Activated CD4-positive, alpha-beta memory T cell treated with anti-CD3 and anti-CD28 coated beads, Interleukin-2, amount 10 ng/mL, durations not matched to agents 7 days and 5 days (primary cell): ENCODE measurements around the gene PEPD. TPM values are rescaled to one million over a fixed set of nuclear protein-coding genes. Genes with fewer than 3 reads are reported as not detected.

Experiments
- CTCF ChIA-PET: fragments of 350-600 bp; sonication (Branson Sonifier 250); formaldehyde crosslinking; loops from one replicate; lab custom pipeline; 2021; ENCODE audit warnings: antibody characterized with exemption, inconsistent platforms; lab: Charles Lee
- POLR2A ChIA-PET: fragments of 350-600 bp; sonication (Branson Sonifier 250); formaldehyde crosslinking; loops from one replicate; lab custom pipeline; 2021; ENCODE audit warnings: antibody characterized with exemption; lab: Charles Lee
- DNase-seq: peaks from one replicate; pipeline ENCODE4 v3.0.0-alpha.2; 2020
- H3K27ac Mint-ChIP-seq: one replicate; pipeline ENCODE4 v1.8.0; 2021; ENCODE audit warnings: mild to moderate bottlenecking, mixed read lengths
- H3K27me3 Mint-ChIP-seq: one replicate; pipeline ENCODE4 v1.8.0; 2021; ENCODE audit warnings: mixed read lengths
- H3K36me3 Mint-ChIP-seq: one replicate; pipeline ENCODE4 v1.8.0; 2021; ENCODE audit warnings: low read depth, mixed read lengths
- H3K4me1 Mint-ChIP-seq: one replicate; pipeline ENCODE4 v1.8.0; 2021; ENCODE audit warnings: mixed read lengths
- H3K4me3 Mint-ChIP-seq: one replicate; pipeline ENCODE4 v1.8.0; 2021; ENCODE audit warnings: mild to moderate bottlenecking, mixed read lengths
- H3K9me3 Mint-ChIP-seq: one replicate; pipeline ENCODE4 v1.8.0; 2021; ENCODE audit warnings: mixed read lengths
- total RNA-seq, 2 experiments: library from RNA; stranded (reverse); gene quantifications; one replicate each; pipeline ENCODE4 v1.2.3, GENCODE V29; 2021

The PEPD gene
- total RNA-seq, 2 experiments from 2014 or later: 33.3 to 36.6 TPM

GRCh38 chr19:33405553-33406461 is 115.8 kb downstream of the PEPD start:
- no peak for DNase-seq
- Mint-ChIP-seq H3K36me3 (no peaks in the 10 kb centered on the region), H3K4me1 (no peaks in the 10 kb centered on the region), H3K9me3 (no peaks in the 10 kb centered on the region), H3K4me3 (no peak overlapping the region), H3K27me3 (no peaks in the 10 kb centered on the region), H3K27ac (no peak overlapping the region)
- ChIA-PET CTCF (interaction anchor here (1.0 to 5.4 kb wide), 9 partner anchors 8 to 281 kb away, joined by 3 to 39 read pairs (median 3); no protein-coding TSS in a partner anchor), POLR2A (no interaction called here)

DNA sequence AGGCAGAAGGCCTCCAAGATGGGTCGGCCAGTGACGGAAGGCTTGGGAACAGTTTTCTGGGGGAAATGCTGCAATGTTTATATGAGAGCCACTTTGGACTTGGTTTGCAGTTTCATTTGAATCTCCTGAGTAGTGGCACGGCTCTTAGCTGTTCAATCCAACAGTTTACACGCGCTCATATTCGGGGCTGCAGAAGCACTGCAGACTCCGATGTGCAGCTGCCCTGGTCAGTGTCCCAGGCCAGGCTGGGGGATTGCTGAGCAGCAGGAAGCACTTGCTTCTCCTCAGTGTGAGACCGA is 116.4 kb downstream of the PEPD start:
- ChIA-PET POLR2A (no interaction called here), CTCF (interaction anchor here (1.6 to 5.4 kb wide), 2 partner anchors 27 to 169 kb away, joined by 3 to 39 read pairs; no protein-coding TSS in a partner anchor)
- Mint-ChIP-seq H3K27ac (no peak overlapping the region), H3K4me1 (no peaks in the 10 kb centered on the region), H3K4me3 (no peak overlapping the region), H3K36me3 (no peaks in the 10 kb centered on the region), H3K27me3 (no peaks in the 10 kb centered on the region), H3K9me3 (no peaks in the 10 kb centered on the region)
- DNase-seq: no peak

DNA sequence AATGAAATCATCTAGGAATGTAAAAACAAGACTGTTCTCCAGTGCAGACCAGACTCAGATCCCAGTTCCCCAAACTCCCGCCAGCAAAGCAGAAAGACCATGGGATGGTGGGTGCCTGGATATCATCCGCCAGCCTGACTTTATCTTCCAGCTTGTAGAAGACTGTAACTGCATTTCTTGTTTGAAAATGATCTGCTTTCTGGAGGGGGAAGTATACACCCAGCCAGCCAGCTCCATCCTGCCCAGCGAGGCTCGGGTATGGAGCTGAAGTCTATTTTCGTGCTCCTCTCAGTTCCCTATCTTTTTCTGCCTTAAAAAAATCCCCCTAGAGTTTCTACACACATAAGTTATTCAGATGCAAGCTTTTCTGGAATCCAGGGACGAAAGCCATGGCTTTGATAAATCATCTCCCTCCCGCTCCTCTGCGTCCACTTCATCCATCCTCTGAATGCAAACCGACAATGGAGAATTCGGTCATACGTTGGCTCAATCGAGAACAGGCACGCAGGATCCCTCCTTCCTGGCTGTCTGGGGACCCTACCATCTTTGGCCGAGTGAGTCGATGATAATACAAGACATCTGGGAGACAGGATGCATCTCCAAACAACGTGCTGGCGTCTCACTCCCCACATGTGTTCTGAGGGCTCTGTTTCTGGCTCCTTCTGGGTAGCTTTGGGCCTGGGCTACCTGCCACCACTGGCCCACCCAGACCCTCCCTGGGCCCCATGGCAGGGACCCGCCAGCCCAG is 116.9 kb downstream of the PEPD start:
- H3K9me3 Mint-ChIP-seq: no peaks in the 10 kb centered on the region
- H3K4me1 Mint-ChIP-seq: no peaks in the 10 kb centered on the region
- no peaks in the 10 kb centered on the region for H3K27me3 Mint-ChIP-seq
- no peak for DNase-seq
- no peak overlapping the region for H3K4me3 Mint-ChIP-seq
- H3K36me3 Mint-ChIP-seq: no peaks in the 10 kb centered on the region
- no peak overlapping the region for H3K27ac Mint-ChIP-seq
- POLR2A ChIA-PET: no interaction called here
- CTCF ChIA-PET: interaction anchor here (1.6 to 5.4 kb wide), 2 partner anchors 26 to 169 kb away, joined by 3 to 39 read pairs; no protein-coding TSS in a partner anchor

GRCh38 chr19:33403973-33404304 is 117.7 kb downstream of the PEPD start:
- Mint-ChIP-seq H3K36me3 (no peaks in the 10 kb centered on the region), H3K4me1 (no peaks in the 10 kb centered on the region)

DNA sequence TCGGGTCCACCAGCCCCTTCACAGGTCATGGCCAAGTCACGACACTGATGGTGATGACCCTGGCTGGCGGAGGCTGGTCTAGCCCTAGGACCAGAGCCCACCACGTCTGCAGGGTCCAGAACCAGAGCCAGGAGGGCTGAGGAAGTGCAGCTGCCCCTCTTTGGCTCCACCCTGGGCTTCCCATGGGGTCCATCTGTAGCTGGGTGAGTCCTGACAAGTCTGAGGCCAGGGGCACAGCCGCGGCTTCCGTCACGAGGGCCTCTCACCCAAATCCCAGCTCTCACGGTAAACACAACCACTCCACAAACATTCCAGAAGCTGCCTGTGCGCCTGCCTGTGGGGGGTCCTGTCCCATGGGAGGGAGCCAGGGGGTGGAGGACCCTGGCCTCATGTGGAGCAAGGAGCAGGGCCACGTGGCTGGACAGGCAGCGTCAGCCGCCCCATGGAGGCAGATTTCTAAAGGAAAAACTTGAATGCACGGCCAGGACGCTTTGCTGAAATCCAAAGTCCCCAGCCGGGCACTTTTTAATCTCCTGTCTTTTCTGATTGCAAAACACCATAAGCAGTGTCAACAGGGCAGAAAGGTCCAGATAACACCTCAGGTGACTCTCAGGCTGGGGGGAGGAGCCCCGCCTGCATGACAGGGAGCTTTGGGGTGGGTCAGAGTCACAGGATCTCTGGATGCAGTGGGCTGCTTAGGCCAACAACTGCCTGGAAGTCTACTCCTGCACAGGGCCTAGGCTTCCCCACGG is 118.2 kb downstream of the PEPD start:
- Mint-ChIP-seq H3K4me1 (no peaks in the 10 kb centered on the region), H3K4me3 (no peak overlapping the region)

More at GRCh38 chr19:33403973-33404304, 117.7 kb downstream of the PEPD start:
- no peak overlapping the region for H3K4me3 Mint-ChIP-seq
- no peak for DNase-seq
- no peak overlapping the region for H3K27ac Mint-ChIP-seq
- ChIA-PET POLR2A (no interaction called here), CTCF (no interaction called here)
- H3K9me3 Mint-ChIP-seq: no peaks in the 10 kb centered on the region
- H3K27me3 Mint-ChIP-seq: no peaks in the 10 kb centered on the region

DNA sequence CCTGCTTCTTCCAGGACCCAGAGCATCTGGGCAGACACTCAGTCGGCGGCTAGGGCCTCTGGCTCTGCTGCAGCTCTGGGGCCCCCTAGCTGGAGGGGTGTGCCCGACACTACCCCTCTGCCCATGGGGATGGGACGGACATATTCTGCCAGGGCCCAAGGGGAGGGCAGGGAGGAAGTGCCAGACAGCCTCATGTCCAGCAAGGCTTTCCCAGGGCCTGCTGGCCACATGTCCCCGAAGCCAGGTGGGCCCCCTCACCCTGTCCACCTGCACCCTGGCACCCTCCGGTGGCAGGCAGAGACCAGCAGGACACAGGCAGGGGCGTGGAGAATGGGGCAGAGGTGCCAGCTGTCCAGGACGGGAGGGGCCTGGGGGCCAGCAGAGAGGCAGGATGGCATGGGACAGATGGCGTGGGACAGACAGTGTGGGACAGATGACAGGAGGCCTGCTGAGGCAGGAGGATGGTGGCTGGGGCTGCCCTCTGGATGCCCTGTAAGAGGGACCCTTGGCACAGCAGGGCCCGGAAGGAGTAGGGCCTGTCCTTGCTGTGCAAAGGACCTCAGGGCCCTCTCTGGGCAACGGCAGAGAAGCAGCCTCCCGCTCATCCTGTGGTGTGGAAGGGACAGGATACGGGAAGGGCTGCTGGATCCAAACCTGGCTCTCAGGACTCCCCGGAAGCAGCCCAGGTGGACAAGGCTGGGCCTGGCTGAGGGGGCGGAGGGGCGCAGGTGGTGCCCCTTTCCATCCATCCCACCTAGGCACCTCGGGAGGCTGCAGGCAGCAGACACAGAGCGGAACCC is 119.0 kb downstream of the PEPD start:
- DNase-seq: no peak
- H3K4me3 Mint-ChIP-seq: no peak overlapping the region
- no peaks in the 10 kb centered on the region for H3K36me3 Mint-ChIP-seq
- no peaks in the 10 kb centered on the region for H3K9me3 Mint-ChIP-seq
- H3K27ac Mint-ChIP-seq: no peak overlapping the region
- ChIA-PET POLR2A (no interaction called here), CTCF (no interaction called here)
- no peaks in the 10 kb centered on the region for H3K27me3 Mint-ChIP-seq
- H3K4me1 Mint-ChIP-seq: no peaks in the 10 kb centered on the region

More for the DNA sequence above, 118.2 kb downstream of the PEPD start:
- CTCF ChIA-PET: no interaction called here
- Mint-ChIP-seq H3K9me3 (no peaks in the 10 kb centered on the region), H3K27ac (no peak overlapping the region), H3K36me3 (no peaks in the 10 kb centered on the region), H3K27me3 (no peaks in the 10 kb centered on the region)
- POLR2A ChIA-PET: no interaction called here
- DNase-seq: no peak

DNA sequence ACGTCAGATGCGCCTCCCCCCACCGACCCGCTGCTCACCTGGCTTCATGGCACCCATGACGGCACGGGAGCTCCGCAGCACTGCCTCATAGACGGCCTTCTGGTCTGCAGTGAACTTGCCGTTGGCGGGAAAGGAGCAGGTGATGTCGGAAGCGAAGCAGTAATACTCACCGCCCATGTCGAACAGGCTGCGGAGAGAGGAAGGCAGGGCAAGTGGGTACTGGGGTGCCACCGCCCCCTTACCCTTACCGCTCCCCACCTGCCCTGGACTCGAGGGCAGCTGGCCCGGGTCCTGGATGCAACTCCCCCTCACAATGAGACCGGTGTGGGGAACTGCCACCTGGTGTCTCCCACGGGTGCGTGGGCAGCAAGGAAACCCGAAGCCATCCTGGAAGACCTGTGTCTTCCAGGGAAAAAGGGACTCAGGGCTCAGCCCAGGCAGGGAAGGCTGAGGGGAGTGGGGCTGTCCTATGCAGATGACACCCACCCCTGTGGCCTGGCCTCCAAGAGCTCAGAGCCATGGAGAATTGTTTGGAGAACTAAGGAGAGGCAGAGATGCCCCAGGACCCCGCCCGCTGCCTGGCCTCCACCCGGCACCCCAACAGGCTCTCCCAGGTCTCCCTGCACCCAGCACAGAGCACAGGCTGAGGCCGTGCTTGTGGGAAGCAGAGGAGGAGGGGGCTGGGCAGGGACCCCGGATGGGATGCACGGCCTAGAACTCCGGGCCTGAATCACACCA is 119.7 kb downstream of the PEPD start:
- DNase-seq: no peak
- POLR2A ChIA-PET: no interaction called here
- H3K9me3 Mint-ChIP-seq: no peaks in the 10 kb centered on the region
- H3K27me3 Mint-ChIP-seq: no peaks in the 10 kb centered on the region
- H3K36me3 Mint-ChIP-seq: no peaks in the 10 kb centered on the region
- H3K27ac Mint-ChIP-seq: no peak overlapping the region
- CTCF ChIA-PET: no interaction called here
- H3K4me3 Mint-ChIP-seq: no peak overlapping the region
- H3K4me1 Mint-ChIP-seq: no peaks in the 10 kb centered on the region

- no peaks in the 10 kb centered on the region for H3K27me3 Mint-ChIP-seq
These were observed 120.5 kb downstream of the PEPD start for GRCh38 chr19:33400856-33401682.

DNA sequence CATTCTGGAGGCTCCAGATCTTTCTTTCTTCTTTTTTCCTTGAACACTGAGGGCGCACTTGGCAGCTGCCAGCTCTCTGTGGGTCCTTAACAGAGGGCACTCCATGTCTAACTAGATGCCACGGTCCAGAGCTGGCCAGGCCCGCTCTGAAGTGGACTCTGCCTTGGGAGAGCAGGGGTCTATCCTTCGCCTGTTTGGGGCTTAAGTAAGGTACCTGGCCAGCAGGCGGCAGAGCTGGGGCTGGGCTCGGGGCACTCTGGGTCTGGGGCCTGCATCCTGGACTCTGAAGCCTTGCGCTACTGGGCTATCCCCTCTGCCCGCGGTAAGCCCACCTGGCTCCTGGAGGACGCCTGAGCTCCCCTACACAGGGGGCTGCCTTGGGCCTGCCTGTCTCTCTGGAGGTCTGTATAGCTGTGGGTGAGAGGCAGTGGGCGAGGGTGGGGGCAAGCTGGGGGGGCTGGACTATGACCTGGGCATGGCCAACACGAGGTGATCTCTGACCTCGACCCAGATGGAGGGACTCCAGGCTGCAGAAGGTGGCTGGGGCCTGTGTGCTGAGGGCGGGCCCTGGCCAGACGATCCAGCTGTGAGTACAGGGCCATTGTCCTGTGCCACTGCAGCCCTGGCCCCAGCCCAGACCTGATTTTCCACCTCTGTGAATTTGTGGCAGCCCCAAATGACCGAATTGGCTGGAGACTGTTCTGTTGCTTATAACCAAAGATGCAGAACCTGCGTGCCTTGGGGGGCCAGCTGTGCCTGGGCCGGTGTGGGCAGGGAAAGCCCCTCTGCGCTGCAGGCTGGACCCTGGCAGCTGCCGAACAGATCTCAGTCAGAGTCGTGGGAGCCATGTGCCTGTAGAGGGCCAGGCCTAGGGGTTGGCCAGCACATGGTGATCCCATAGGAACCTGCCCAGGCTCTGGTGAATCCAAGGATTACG is 121.6 kb downstream of the PEPD start:
- ChIA-PET POLR2A (no interaction called here), CTCF (interaction anchor here (0.6 kb wide), 1 partner anchor 132 kb away, joined by 5 read pairs; no protein-coding TSS in a partner anchor)
- H3K4me3 Mint-ChIP-seq: no peak overlapping the region
- H3K4me1 Mint-ChIP-seq: no peaks in the 10 kb centered on the region
- DNase-seq: no peak
- no peaks in the 10 kb centered on the region for H3K9me3 Mint-ChIP-seq
- H3K36me3 Mint-ChIP-seq: no peaks in the 10 kb centered on the region
- no peak overlapping the region for H3K27ac Mint-ChIP-seq
- H3K27me3 Mint-ChIP-seq: no peaks in the 10 kb centered on the region

More at GRCh38 chr19:33400856-33401682, 120.5 kb downstream of the PEPD start:
- Mint-ChIP-seq H3K9me3 (no peaks in the 10 kb centered on the region), H3K36me3 (no peaks in the 10 kb centered on the region), H3K4me3 (no peak overlapping the region), H3K4me1 (no peaks in the 10 kb centered on the region), H3K27ac (no peak overlapping the region)
- POLR2A ChIA-PET: no interaction called here
- CTCF ChIA-PET: interaction anchor here (0.6 kb wide), 2 partner anchors 16 to 131 kb away, joined by 3 to 5 read pairs; no protein-coding TSS in a partner anchor
- no peak for DNase-seq

GRCh38 chr19:33399081-33399744 is 122.4 kb downstream of the PEPD start:
- H3K27ac Mint-ChIP-seq: no peak overlapping the region
- CTCF ChIA-PET: interaction anchor here (1.3 kb wide), 1 partner anchor 25 kb away, joined by 3 read pairs; no protein-coding TSS in a partner anchor
- H3K4me3 Mint-ChIP-seq: no peak overlapping the region
- H3K36me3 Mint-ChIP-seq: no peaks in the 10 kb centered on the region
- no peaks in the 10 kb centered on the region for H3K9me3 Mint-ChIP-seq
- H3K4me1 Mint-ChIP-seq: no peaks in the 10 kb centered on the region
- no peaks in the 10 kb centered on the region for H3K27me3 Mint-ChIP-seq
- POLR2A ChIA-PET: no interaction called here
- DNase-seq: no peak
